ENCODE results near the gene LACTBL1.
"Not testable (repeated sequence)": the region's sequence is repeated elsewhere in the genome, so short reads cannot be mapped to it uniquely, and the experiment has no call there.

Gene LACTBL1

GRCh38 chr1:22976461-22977243, 4.0 kb upstream of the LACTBL1 start:
- peak; percentile 60 for DNase-seq

DNA sequence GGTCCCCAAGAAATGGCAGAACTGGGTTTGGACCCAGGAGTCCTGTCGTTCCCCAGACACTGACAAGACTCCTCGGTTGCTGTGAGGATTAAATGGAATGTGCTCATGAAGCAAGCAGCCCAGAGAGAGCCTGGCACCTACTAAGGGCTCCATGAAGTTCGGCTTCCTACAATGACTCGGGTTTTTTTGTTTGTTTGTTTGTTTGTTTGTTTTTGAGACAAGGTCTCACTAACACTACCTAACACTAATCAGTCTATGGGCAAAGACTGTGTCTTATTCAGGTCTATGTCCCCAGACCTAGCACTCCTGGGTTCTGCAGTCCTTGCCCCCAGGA, 3.4 kb upstream of the LACTBL1 start:
- DNase-seq = no peak

GRCh38 chr1:22975694-22976093, 3.0 kb upstream of the LACTBL1 start:
- no peak for DNase-seq

- no peak for DNase-seq
These were observed 858 bp downstream of the LACTBL1 start for GRCh38 chr1:22971611-22972405.

GRCh38 chr1:22971161-22971560, 1.5 kb downstream of the LACTBL1 start:
- DNase-seq = no peak

- DNase-seq = no peak
These were observed 2.6 kb downstream of the LACTBL1 start for GRCh38 chr1:22970096-22970495.

GRCh38 chr1:22969304-22969709, 3.4 kb downstream of the LACTBL1 start:
- DNase-seq = peak; percentile 1

GRCh38 chr1:22967833-22968232, 4.8 kb downstream of the LACTBL1 start:
- no peak for DNase-seq

GRCh38 chr1:22966309-22966708, 6.4 kb downstream of the LACTBL1 start:
- DNase-seq = no peak

DNA sequence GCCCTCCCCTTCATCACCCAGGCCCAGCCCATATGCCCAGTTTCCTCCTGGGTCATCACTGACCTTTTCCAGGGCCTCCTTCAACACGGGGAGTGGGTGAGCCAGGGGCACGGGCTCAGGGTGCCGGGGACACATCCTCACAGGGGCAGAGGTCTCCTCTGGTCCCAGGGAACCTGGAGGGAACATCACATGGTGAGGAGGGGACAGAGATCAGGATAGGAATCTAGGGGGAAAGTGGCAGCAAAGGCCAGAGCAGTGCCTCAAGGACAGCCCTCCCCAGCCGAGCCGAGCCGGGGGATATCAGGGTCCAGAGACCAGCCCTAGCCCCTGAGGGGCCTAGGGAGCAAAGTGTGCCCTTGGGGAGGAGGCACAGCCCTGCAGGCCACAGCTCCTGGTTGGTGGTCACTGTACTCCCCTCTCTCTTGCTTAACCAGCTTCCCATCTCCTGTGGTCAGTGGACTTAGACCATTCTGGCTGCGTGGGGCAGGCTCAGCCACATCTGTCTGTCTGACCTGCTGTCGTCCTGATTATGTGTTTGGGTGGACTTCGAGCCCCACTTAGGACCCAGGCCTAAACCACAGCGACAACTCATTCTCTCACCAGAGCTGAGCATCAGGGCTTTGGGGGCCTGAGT, 9.5 kb downstream of the LACTBL1 start:
- no peak for DNase-seq

- no peak for DNase-seq
These were observed 10.1 kb downstream of the LACTBL1 start for GRCh38 chr1:22962558-22962957.

DNA sequence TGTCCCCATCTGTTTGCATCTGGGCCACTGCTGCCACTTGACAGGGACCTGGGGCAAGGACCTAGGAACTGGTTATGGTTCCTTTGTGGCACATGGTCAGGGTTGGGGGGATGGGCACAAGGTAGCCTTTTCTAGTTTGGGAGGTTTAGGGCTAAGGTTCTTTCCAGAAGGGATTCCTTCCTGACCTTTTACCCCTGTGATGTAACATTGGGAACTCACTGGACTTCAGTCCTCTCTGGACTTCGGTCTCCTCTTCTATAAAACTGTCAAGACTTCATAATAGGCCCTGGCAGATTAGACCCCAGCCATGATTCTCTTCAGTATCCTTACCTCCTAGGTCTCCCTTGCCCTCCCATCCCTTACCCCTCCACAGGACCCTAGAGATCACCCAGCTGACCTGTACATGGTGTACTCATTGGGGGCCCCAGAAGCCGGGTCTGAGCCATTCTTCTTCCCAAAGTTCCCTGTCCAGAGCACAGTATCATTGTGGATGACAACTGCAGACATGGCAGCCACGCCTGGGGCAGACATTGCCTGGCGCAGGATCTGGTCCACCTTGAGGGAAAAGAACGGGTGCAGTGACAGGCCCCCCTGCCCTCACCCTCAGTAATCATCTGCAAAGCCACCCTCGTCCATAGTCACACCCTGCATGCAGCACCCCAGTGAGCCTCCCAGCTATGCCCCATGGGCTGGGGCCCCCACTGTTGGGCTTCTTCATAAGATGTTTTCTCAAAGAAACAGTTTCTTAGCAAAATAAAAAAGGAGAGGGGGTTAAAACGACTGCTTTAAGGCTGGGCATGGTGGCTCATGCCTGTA, 12.9 kb downstream of the LACTBL1 start:
- no peak for DNase-seq

DNA sequence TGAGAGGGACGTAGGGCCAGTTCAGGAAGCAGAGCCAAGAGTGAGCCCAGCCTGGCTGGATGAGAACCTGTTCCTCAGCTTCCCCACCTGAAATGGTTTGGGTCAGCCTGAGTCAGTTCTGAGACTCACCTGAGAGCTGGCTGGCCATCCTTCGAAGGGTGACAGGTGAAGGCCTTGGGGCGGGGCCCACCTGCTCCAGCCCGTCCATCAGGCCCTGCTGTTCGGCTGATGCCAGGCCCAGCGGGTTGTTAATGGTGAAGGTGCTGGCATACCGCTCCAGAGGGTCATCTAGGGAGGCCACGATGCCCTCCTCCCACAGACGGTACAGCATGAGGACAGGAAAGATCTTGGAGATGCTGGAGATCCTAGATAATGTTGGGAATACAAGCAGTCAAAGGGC, 14.1 kb downstream of the LACTBL1 start:
- no peak for DNase-seq

- no peak for DNase-seq
These were observed 15.6 kb downstream of the LACTBL1 start for GRCh38 chr1:22957066-22957465.

DNA sequence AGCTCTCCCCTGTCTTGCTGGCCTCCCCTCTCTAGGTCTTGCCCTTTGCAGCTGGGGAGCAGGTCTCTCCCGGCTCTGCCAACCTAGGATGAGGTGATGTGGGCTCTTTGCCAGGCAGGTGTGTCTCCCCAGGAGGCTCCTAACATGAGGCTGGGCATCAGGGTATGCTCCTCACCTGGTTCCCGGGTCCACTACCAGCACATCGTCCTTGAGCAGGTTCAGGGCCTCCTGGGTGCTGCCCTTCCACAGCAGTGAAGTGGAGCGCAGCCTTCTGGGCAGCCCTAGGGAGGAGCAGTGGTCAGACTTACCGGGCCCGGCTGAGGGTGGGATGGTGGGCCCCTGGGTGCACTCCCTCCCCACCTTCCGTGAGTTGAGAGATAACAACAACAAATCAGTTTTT, 17.5 kb downstream of the LACTBL1 start:
- DNase-seq = no peak

GRCh38 chr1:22953740-22954141, 18.9 kb downstream of the LACTBL1 start:
- no peak for DNase-seq

DNA sequence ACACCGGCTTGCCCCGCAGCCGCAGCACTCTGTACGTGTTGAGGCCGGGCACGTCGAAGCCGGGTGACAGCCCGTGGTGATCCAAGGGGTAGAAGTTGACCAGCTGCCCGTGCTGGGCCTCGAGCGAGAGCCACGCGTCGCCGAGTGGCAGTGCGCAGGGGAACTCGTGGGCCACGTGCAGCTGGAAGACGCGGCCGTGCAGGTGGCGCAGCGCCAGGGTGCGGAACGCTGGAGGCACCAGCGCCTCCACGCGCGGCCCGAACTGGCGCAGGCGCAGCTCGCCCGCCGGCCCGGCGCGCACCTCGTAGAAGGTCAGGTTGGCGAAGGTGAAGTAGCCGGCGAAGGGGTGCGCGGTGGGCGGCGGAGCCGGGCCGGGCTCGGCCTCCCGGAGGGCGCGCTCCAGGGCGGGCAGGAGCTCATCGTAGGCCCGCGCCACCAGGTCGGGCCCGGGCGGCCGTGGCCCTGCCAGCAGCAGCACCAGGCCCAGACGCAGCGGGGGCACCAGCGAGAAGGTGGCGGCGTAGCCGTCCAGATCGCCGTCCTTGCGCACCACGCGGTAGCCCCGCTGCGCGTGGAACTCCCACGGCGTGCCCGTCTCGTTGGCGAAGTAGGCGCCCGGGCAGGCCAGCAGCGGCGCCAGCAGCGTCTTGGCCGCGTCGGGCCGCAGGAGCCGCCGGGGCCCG, 19.5 kb downstream of the LACTBL1 start:
- no peak for DNase-seq

DNA sequence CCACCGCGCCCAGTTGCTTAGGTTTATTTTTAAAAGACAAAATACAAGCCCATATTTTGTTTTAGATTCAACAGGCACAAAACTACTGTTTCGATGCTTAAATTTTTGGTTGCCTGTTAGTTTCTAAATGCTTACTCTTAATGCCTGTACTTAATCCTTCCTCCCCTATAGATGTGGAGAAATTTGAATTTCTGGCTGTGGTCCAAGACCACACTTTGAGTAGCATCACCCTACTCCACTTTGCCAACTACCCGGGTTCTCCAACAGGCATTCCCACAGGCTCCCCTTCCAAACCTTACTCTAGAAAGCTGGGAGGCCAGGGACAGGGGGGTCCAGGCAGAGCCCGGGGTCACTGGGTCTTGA, 20.0 kb downstream of the LACTBL1 start:
- DNase-seq = no peak

DNA sequence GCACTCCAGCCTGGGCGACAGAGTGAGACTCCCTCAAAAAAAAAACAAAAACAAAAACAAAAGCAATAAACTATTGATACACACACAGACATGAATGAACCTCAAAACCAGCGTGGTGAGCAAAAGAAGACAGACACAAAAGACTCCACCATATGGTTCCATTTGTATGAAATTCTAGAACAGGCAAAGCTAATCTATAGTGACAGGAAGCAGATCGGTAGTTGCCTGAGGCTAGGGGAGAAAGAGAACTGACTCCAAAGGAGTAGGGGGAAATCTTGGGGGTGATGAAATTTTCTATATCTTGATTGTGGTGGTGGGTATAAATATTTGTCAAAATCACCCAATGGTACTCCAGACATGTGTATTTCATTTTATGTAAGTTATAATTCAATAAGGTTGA, 20.9 kb downstream of the LACTBL1 start:
- no peak for DNase-seq

GRCh38 chr1:22949822-22950331, 22.8 kb downstream of the LACTBL1 start:
- DNase-seq = no peak

- DNase-seq = not testable (repeated sequence)
These were observed 27.5 kb downstream of the LACTBL1 start for GRCh38 chr1:22945171-22945570.

DNA sequence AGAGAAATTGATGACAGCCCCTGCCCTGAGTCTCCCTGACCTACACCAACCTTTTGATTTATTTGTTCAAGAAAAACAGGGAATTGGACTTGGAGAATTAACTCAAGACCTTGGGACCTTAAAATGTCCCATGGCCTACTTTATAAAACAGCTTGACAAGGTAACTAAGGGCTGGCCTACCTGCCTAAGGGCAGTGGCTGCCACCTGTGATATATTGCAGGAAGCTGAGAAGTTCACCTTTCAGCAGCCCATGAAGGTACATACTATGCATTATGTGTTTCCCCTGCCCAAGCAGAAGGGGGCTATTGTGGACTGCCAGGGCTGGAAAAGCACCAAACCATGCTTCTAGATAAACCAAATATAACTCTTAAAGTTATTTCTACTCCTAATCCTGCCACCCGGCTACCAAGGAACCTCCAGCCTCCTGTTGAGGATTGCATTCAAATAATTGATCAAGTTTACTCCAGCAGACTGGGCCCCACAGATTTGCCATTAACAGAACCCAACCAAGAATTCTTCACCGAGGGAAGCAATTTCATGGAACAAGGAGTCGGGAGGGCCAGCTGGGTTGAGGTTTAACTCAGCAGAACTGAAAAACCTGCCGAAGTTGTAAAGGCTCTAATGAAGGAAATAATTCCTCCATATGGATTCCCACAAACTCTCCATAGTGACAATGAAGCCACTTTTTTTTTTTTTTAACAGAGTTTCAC, 28.2 kb downstream of the LACTBL1 start:
- DNase-seq = no peak
